Activated gamma-delta T cell (primary cell): Measurements from ENCODE around the gene ANGEL1.

Experiments used
- DNase-seq: peaks from one replicate; lab custom pipeline; 2025; lab: John Stamatoyannopoulos, UW

Gene ANGEL1

GRCh38 chr14:76820700-76821099, 8.0 kb upstream of the ANGEL1 start:
- DNase-seq: no peak

DNA sequence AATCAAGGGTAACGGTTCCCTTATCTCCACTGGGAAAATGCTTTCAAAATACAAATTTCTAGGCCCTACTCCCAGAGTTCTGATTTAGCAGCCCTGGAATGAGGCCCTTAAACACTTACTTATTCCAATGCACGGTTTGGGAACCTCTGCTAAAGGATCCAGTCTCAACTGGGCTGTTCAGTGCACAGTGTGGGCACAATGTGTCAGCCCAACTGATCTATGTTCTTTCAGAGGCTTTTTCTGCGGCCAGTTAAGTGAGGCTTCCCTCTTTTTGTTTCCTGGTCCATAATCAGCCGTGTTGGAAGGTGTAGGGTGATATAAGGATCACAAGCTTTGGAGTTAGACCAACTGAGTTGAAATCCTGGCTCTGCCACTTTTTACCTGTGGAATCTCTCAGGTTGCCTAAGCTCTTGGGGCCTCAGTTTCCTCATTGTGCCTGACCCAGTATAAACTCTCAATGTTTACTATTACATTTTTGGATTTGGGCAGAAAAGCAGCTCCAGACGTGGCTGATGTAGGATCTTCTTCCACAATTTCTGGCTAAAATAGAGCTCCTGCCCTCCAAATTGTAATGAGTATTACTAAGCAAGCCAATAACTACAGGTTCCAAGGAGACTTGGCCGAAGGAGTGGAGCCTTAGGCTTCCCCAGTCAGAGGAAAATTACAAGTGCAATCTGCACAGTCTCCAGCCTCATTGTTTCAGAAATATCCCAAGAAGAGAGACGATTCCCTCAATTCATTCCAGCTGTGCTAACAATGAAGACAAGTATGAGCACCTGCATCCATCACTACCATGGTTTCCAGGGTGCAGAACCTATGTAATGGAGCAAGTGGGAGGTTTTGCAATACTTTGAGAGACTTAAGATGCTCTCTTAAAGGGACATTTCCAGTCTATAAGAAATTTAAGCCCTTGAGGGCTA, 2.3 kb upstream of the ANGEL1 start:
- no peak for DNase-seq

DNA sequence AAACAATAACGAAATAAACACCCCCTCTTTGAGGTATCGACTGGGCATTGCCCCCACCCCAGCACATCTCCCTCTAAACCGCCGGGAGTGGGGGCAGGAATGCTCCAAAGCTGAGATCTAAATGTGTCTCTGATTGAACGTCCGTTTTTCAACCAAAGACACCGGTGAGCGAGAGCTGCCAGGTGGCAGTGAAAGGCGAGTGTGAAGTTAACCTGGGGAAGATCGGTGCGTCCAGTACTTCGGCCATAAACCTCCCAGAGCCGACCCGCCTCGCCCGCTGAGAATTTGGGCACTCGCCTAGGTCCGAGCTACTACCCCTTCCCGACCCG, 625 bp downstream of the ANGEL1 start:
- no peak for DNase-seq

DNA sequence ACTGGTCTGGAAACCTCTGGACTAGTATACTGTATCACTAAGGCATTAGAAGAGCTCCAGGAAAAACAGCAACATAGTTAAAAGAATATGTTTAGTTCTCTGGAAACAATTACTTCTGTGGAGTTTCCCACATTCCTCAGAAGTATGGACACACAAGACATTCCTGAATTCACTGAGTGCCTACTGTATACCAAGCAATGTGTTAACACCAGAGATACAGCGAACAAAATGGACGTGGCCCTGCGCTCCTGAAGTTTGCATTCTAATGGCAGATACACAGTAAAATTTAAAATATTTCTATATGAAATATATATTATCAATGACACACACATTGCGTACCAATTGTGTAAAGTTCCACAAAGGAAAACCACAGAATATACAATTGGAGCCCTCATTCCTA, 1.1 kb downstream of the ANGEL1 start:
- no peak for DNase-seq

DNA sequence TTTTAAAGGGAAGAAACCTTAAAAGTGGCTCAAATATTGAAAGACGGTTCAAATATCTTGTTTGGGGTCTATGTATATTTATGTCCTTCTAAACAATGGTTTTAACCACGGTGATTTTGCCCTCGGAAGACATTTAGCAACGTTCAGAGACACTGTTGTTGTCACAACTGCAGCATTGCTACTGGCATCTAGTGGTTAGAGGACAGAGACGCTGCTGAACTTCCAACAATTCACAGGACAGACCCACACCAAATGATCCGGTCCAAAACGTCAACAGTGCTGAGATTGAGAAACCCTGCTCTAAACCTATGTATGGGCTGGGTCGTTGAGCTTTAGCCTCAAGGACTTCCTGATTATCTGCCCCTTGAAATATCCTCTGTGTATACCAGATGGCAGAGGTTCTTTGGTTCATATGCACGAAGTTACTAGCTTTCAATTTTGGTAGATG, 1.7 kb downstream of the ANGEL1 start:
- DNase-seq: no peak

DNA sequence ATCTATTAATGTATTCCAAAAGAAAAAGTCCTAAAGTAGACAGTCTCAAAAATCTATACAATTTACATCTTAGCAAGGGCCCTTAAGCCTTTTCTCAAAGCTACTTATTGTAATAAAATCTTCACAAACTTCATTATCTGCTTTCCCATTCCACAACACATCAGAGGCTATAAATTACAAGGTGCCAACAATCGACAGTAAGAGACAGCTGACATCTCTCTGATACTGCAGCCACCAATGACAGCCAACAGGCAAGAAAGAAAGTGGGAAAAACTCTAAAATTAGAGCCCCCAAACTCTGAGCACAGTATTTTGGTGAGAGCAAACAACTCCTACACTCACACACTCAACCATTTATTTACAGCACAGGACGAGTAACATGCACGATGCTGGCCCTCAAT, 2.2 kb downstream of the ANGEL1 start:
- no peak for DNase-seq

GRCh38 chr14:76808990-76809389, 3.7 kb downstream of the ANGEL1 start:
- no peak for DNase-seq

DNA sequence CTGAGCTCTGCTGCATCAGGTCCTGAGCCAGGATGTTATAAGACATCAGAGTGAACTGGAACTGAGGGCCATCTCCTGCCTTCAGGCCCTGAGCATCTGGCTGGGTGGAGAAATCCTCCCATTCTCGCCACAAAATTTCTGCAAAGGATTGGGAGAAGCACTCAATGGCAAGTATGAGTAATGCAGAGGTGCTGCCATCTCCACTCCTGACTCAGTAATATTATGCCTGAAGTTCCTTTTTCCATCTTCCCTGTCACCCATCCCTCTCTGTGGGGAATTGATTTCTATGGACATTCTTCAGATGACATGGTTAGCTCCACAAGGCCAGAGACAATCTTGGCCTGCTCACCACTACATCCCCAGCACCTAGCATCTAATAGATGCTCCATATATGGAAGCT, 4.7 kb downstream of the ANGEL1 start:
- DNase-seq: no peak

DNA sequence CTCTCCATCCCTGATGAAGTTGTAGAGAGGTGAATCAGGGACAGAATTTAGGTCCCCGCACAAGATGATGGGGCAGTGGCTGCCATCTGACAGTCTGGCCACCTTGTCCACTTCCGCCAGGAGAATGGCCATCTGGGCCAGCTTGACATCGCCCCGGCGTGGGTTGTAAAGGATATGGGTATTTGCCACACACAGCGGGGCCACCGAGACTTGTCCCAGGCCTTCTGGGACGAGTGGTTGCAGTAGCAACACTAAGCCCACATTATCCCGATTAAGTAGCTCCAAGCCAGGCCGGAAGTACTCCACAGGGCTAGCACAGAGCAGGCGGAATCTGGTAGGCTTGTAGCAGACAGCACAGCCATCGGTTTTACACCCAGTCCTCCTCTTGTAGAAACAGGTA, 6.2 kb downstream of the ANGEL1 start:
- no peak for DNase-seq

DNA sequence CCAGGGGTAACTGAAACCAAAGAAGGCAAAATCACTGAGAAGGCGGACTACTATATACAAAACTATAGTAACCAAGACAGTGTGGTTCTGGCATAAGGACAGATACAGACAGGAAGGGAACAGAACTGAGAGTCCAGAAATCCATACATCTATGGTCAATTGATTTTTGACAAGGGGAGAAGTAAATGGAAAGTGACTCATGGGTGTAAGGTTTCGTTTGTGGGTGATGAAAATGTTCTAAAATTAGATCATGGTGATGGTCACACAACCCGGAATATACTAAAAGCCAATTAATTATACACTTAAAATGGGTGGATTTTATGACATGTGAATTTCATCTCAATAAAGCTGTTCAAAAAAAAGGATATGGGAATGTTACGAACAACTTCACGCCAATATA, 18.7 kb downstream of the ANGEL1 start:
- DNase-seq: no peak

DNA sequence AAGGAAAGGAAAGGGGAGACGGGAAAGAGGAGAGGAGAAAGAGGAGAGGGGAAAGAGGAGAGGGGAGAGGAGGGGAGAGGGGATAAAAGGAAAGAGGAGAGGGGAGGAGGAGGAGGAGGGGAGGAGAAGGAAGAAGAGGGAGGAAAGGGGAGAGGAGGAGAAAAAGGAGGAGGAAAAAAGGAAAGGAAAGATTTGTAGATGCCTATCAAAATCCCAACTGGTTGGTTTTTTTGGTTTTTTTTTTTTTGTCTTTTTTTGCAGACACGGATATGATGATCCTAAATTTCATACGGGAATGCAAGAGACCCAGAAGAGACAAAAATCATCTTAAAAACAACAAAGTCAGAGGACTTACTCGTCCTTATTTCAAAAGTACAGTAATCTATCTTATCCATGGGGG, 19.4 kb downstream of the ANGEL1 start:
- no peak for DNase-seq

DNA sequence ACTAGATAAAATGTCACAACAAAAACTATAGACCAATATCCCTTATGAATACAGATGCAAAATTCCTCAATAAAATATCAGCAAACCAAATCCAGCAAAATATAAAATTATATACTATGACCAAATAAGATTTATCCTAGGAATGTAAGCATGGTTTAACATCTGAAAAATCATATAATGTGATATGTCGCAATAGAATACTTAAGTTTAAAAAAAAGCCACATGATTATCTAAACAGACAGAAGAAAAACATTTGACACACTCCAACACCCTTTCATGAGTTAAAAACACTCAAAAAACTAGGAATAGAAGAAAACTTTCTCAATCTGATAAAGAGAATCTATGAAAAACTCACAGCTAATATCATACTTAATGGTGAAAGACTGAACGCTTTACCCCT, 20.3 kb downstream of the ANGEL1 start:
- DNase-seq: no peak

DNA sequence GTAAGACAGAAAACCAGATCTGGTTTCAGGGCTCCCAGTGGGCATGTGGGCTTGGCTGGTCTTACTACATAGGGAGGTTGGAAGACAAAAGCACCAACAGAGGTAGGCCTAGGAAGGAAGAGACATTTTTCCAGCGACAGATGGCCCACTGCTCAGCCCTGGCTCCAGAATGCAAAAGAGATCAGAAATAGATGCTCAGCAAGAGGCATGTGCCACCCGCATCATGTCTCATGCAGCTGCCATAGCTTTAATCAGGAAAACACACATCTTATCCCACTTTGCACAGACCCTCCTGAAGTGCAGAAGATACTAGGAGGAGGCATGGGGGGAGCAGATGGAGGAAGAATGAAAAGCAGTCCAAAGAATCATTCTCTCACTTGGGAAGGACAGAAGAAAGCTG, 26.1 kb downstream of the ANGEL1 start:
- no peak for DNase-seq

DNA sequence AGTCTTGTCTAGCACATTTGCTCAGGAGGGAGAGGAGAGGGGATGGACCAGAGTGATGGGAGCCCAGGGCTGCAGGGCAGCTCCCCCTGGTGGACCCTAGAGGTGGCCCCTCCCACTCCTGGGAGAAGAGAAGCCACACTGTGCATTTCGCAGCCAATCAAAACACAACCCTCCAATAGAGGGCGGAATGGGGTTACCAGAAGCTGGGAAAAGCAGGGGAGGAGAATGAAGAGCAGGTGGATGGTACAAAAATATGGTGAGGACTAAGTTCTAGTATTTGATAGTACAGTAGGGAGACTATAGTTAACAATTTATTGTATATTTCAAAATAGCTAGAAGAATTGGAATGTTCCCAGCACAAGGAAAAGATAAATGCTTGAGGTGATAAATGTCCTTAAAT, 27.8 kb downstream of the ANGEL1 start:
- DNase-seq: no peak

- DNase-seq: no peak
These were observed 28.3 kb downstream of the ANGEL1 start for GRCh38 chr14:76784266-76784874.

GRCh38 chr14:76782885-76783566, 29.7 kb downstream of the ANGEL1 start:
- DNase-seq: no peak

DNA sequence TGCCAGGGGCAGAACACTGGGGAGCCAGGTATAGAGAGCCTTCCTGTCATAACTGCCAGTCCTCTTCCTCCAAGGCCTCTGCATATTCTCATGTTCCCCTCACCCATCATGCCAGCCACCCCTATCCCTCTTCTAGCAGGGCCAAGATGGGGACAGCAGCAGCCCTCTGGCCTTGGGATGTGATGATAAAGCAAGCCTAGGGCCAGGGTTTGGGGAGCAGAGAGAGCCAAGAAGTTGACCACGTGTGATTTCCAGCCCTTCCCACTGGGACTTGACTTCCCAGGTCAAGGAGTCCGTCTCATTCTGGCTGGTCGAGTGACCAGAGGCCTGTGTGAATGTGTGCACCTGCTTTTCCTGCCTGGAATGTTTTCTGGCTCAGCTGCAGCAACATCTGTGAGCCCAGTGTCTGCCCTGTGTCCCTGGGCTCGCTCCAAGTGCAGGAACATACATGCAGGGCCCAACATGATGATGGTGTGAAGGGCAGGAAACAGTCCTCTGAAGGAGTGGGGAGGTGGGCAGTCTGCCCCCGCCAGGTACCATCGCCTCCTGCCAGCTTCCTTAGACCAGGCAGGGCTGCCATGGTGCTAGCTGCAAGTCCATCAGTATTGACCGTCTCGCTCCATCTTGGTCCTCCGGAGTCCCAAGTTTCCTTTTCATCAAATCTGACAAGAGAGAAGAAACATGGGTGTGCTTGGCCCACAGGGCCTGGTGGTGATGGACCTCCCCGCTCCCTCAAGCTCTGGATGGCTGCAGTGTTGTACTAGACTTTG, 30.4 kb downstream of the ANGEL1 start:
- DNase-seq: no peak

GRCh38 chr14:76781648-76782051, 31.0 kb downstream of the ANGEL1 start:
- no peak for DNase-seq

GRCh38 chr14:76780875-76781647, 31.6 kb downstream of the ANGEL1 start:
- no peak for DNase-seq

GRCh38 chr14:76780360-76780759, 32.3 kb downstream of the ANGEL1 start:
- no peak for DNase-seq

DNA sequence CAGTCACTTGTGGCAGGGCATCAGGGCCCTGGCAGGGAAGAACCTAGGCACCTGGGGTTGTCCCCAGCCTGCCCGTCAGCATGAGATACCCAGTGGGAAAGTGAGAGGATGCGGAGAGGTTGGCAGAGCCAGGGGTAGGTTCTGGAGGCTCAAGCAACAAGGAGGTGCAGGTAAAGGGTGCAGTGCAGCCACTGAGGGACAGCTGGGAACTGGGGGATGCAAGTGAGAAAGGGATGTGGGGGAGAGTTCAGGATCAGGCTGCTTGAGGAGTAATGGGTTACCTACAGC, 32.7 kb downstream of the ANGEL1 start:
- DNase-seq: no peak
